SKM-1 treated with dmso at 0.1 percent for 144 hours (cell line): ENCODE results near the gene SAMM50.

Experiments used
- DNase-seq: peaks from one replicate; lab custom pipeline; 2025; ENCODE audit not compliant: unreplicated experiment; lab: John Stamatoyannopoulos, UW

Gene SAMM50

GRCh38 chr22:43976861-43977795 lies 21.9 kb downstream of the SAMM50 start:
- DNase-seq, result no peak

- DNase-seq, result no peak
Measured at GRCh38 chr22:43978558-43978957, 23.3 kb downstream of the SAMM50 start.

GRCh38 chr22:43980579-43980978 lies 25.3 kb downstream of the SAMM50 start:
- no peak for DNase-seq

- DNase-seq, result no peak
Measured at GRCh38 chr22:43980996-43981395, 25.8 kb downstream of the SAMM50 start.

GRCh38 chr22:43983808-43984207 lies 28.6 kb downstream of the SAMM50 start:
- DNase-seq, result no peak

- no peak for DNase-seq
Measured at GRCh38 chr22:43985532-43985931, 30.3 kb downstream of the SAMM50 start.

- no peak for DNase-seq
Measured at GRCh38 chr22:43988116-43988820, 33.0 kb downstream of the SAMM50 start.

GRCh38 chr22:43988960-43989359 lies 33.7 kb downstream of the SAMM50 start:
- DNase-seq, result no peak

- DNase-seq, result no peak
Measured at GRCh38 chr22:43990044-43990443, 34.8 kb downstream of the SAMM50 start.

GRCh38 chr22:43991316-43992020 lies 36.2 kb downstream of the SAMM50 start:
- no peak for DNase-seq

GRCh38 chr22:43992331-43992821 lies 37.1 kb downstream of the SAMM50 start:
- no peak for DNase-seq

GRCh38 chr22:43993072-43993760 lies 38.0 kb downstream of the SAMM50 start:
- peak; percentile 35 for DNase-seq

- DNase-seq, result no peak
Measured at GRCh38 chr22:43994006-43994405, 38.8 kb downstream of the SAMM50 start.

GRCh38 chr22:43994416-43994815 lies 39.2 kb downstream of the SAMM50 start:
- no peak for DNase-seq

GRCh38 chr22:43995057-43995685 lies 39.9 kb downstream of the SAMM50 start:
- no peak for DNase-seq

- no peak for DNase-seq
Measured at GRCh38 chr22:43995798-43996169, 40.5 kb downstream of the SAMM50 start.

- DNase-seq, result no peak
Measured at GRCh38 chr22:43996170-43996980, 41.1 kb downstream of the SAMM50 start.

- DNase-seq, result no peak
Measured at GRCh38 chr22:43996981-43997265, 41.7 kb downstream of the SAMM50 start.

GRCh38 chr22:43998679-43999264 lies 43.5 kb downstream of the SAMM50 start:
- no peak for DNase-seq
